GM12864 (cell line): ENCODE data around the gene FERMT1.
"Not testable (repeated sequence)": the region's sequence is repeated elsewhere in the genome, so short reads cannot be mapped to it uniquely, and the experiment has no call there.

Experiments used
- DNase-seq: peaks from one replicate; pipeline ENCODE4 v3.0.0-alpha.2; 2011; ENCODE audit warnings: low read depth
- H3K4me3 ChIP-seq: 2 replicates; pipeline ENCODE4 v1.5.1; 2011; ENCODE audit warnings: mild to moderate bottlenecking, low read depth, low read length, control low read depth
- TF ChIP-seq, protein P1 (sequence below): IDR thresholded peaks from 2 replicates; pipeline ENCODE4 v1.5.1; 2011; ENCODE audit warnings: low read depth, mild to moderate bottlenecking, moderate library complexity, low read length, control low read depth, inconsistent platforms; ENCODE audit errors: missing control alignments

The FERMT1 gene

DNA sequence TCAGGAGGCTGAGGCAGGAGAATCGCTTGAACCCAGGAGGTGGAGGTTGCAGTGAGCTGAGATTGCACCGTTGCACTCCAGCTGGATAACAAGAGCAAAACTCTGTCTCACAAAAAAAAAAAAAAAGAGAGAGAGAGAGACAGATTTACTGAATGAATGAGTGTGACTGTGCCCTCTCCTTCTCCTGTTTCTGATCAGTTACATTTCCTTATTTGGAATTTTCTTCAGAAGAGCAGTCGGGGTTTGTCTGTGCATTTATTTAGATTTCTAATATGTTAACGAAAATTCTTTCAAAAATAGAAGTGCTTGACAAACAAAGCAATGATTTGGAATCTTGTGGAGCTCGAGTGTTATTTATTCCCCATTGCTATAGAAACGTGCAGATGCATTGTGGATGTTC lies 62.6 kb downstream of the FERMT1 start:
- no peak for DNase-seq
- TF ChIP-seq, protein P1, sequence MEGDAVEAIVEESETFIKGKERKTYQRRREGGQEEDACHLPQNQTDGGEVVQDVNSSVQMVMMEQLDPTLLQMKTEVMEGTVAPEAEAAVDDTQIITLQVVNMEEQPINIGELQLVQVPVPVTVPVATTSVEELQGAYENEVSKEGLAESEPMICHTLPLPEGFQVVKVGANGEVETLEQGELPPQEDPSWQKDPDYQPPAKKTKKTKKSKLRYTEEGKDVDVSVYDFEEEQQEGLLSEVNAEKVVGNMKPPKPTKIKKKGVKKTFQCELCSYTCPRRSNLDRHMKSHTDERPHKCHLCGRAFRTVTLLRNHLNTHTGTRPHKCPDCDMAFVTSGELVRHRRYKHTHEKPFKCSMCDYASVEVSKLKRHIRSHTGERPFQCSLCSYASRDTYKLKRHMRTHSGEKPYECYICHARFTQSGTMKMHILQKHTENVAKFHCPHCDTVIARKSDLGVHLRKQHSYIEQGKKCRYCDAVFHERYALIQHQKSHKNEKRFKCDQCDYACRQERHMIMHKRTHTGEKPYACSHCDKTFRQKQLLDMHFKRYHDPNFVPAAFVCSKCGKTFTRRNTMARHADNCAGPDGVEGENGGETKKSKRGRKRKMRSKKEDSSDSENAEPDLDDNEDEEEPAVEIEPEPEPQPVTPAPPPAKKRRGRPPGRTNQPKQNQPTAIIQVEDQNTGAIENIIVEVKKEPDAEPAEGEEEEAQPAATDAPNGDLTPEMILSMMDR = no peak
- H3K4me3 ChIP-seq = no peak overlapping the region

DNA sequence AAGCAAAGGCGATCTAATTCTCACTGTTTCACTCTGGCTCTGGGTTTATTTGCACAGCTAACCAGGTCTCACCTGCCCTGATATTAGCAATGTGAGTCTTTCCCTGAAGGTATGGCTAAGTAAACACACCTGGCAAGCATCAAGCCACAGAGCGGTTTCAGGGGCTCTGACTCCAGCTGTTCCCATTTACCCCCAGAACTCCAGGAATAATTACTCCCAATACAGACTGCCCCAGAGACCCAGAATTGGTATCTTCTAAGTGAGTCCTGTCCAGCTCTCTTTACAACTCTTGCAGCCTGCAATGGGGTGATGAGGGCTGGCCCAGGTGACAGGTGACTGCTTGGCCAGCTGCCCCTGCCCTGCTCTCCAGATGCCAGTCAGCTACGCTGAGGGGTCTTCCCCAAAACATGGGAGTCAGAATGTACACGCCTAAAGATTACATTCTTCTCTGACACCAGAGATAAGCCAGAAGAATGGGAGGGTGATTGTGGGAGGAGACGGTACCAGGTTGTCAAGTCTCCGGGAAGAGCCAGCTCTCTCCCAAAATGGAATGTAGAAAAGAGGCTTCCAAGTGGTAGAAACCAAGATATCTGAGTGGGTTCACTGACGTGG lies 64.0 kb downstream of the FERMT1 start:
- DNase-seq = no peak
- no peak overlapping the region for H3K4me3 ChIP-seq
- TF ChIP-seq, protein P1 = no peak

DNA sequence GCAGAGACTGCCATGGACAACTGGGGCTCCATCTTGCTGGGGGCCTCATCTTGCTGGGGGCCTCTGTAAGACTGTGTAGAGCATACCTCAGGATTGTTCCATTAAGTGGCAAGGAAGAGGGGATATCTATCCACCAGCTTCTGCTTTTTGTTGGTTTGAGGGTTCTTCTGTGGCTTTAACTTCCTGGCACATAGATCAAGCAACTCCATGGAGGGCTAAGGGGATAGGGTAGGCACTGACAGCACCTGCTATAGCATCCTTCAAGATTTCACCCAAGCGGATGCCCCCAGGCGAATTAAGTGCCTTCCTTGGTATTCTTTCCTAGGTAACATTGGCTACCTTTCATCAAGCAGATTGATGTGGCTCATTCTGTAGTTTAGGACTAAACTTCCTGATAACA lies 65.1 kb downstream of the FERMT1 start:
- TF ChIP-seq, protein P1 = no peak
- DNase-seq = no peak
- no peak overlapping the region for H3K4me3 ChIP-seq

DNA sequence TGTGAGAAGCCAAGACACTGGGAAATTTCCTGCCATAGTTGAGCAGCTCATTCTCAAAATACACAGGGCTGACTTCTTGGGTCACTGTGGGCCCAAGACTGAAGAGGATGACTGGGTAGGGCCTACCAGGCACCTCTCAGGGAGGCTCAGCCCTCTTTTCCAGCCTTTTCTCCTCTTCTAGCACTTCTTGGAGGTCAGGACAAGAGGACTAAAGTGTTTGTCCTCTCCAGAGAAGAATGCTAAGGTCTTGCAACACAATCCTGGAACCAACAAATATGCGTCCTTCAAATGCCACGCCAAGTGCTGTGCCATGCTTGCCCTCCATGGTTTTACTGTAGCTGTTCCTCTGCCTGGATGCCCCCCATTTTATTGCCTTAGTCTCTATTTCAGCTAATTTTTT lies 65.7 kb downstream of the FERMT1 start:
- no peak overlapping the region for H3K4me3 ChIP-seq
- TF ChIP-seq, protein P1 = no peak
- no peak for DNase-seq

DNA sequence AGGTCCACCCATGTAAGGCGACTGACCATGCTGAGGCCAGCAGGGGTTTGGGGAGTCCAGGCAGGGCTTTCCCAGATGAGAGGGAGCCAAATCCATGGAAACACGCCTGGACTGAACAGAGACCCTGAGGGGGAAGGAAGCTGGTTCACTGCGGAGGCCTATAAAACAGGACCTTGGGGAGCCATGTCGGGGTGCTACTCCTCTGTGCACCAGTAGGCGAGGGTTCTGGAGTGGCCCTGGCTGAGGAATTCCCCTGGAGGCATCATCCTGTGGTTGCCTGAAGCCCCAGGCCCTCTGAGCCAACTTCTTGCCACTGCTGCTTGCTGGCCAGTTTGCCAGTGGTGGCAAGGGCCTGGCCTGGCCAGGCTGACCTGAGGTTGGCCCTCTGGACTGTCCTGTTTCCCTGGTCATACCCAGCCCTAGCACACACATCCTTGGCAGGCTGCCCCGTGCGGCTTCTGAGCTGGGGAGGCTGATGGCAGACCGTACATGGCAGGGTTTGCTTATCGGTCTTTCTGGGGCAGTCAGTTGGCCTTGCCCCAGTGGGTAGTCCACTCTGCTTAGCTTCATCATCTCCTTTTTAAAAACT lies 66.8 kb downstream of the FERMT1 start:
- no peak overlapping the region for H3K4me3 ChIP-seq
- TF ChIP-seq, protein P1 = peak; percentile 5
- no peak for DNase-seq

DNA sequence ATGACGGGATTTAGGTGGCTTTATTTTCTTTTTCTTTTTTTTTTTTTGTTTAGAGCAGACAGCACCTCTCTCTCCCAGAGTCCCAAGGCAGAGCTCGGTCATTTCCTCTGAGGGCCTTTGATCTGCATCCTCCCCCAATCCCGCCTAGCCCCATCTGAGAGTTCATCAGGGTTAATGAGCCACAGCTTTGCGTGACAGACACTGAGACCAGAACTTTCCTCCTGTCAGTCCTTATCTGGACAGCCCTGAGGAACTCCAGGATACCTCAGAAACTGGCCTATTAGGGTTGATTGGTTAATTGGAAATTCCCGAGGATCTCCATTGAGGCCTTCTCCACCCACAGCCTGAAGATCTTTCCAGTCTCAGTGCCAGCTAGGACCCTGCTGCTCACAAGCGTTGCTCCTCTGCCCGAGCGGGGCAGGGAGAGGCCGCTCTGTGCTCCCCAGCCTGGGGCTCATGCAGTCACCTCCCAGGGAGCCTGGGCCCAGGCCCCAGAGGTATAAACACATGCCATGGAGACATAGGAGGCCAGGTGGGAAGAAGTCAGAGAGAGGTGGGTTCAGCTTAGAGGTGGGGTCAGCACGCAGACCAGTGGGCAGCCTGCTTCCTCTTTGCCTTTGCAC lies 67.6 kb downstream of the FERMT1 start:
- TF ChIP-seq, protein P1 = no peak
- H3K4me3 ChIP-seq = no peak overlapping the region
- DNase-seq = no peak

DNA sequence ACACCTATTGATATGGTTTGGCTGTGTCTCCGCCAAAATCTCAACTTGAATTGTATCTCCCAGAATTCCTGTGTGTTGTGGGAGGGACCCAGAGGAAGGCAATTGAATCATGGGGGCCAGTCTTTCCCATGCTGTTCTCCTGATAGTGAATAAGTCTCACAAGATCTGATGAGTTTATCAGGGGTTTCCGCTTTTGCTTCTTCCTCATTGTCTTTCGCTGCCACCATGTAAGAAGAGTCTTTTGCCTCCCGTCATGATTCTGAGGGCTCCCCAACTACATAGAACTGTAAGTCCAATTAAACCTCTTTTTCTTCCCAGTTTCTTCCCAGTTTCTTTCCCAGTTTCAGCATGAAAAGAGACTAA lies 68.2 kb downstream of the FERMT1 start:
- H3K4me3 ChIP-seq, DNase-seq: not testable (repeated sequence)
